HG03280 (cell line): Measurements from ENCODE around the gene DGCR8.
"Not testable (repeated sequence)": the region's sequence is repeated elsewhere in the genome, so short reads cannot be mapped to it uniquely, and the experiment has no call there.

Experiments
- ATAC-seq: cut with Tn5 transposase; IDR thresholded peaks from one replicate; pipeline ENCODE4 v1.9.1; 2021; ENCODE audit warnings: mild to moderate bottlenecking, moderate library complexity; ENCODE audit not compliant: unreplicated experiment

Gene DGCR8

DNA sequence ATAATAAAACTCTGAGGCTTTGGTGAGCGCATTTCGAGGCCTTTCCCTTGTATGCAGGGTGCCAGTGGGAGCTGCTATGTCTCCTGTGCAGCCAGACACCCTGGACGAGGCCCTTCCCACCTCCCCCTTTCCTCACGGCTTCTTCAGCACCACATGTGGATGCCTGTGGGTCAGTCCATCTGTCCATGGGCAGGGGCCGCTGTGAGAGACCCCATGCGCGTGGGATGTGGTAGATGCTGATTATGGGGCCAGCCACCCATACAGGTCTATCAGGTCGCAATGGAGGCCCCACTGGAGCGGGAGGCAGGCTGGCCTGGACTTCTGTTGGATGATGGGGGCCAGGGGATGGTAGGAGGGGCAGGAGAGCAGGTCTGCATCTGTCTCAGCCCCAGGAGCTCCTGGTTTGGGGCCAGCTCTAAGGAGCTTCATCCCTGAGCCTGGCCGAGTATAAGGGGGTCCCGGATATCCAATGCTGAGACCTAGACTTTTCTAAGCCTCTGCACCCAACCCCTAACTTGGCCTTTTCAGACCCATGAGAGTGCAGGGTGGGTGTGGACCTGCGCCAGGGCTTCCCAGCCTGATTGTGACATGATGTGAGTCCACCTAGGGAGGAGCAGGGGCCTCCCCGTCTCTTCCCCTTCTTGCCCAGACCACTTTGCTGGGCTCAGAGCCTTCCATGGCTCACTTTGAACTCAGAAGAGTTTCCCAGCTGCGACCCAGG, 14.0 kb upstream of the DGCR8 start:
- ATAC-seq = no peak

DNA sequence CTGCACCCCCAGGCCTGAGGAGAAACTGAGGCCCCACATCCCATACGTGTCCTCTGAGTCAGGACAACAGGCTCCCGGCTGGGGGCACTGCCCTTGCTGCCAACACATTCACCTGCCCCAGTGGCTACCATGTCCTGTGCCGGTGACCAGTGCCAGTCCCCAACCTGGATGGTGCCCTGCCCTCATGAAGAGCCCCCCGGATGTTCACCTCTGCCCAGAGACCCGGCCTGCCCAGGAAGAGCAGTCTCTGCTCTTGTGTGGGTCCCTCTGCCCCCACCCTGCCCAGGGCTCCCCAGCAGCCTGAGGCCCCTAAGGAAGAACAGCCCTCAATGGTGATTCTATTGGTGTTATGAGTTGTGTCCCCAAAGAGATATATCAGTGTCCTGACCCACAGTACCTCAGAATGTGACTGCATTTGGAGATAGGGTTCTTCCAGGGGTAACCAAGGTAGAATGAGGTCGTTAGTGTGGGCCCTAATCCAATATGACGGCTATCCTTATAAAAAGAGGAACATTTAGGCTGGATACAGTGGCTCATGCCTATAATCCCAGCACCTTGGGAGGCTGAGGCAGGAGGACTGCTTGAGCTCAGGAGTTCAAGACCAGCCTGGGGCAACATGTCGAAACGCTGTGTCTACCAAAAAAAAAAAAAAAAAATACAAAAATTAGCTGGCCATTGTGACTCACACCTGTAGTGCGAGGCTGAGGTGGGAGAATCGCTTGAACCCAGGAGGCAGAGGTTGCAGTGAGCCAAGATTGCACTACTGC, 13.2 kb upstream of the DGCR8 start:
- no peak for ATAC-seq

DNA sequence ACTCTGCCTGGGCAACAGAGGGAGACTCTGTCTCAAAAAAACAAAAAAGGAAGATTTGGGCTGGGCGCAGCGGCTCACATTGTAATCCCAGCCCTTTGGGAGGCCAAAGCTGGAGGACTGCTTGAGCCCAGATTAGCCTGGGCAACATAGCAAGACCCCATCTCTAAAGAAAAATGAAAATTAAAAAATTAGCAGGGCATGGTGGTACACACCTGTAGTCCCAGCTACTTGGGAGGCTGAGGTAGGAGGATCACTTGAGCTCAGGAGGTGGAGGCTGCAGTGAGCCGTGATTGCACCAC, 12.7 kb upstream of the DGCR8 start:
- ATAC-seq = not testable (repeated sequence)

DNA sequence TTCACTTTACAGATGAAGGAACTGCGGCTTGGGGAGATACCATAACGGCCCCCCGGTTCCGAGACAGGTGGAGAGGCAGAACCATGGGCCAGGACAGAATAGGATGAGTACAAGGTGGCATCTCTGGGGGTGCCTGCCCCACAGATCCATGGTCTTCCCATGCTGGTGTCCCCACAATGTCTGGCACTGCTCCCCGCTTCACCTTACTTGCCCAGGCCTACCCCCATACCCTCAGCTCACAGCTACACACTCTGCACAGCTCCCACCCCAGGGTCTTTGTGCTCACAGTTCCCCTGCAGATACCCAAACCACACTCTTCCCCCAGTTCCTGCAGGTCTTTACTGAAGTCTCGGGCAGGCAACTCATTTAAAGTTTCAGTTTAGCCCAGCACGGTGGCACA, 11.4 kb upstream of the DGCR8 start:
- ATAC-seq = no peak

DNA sequence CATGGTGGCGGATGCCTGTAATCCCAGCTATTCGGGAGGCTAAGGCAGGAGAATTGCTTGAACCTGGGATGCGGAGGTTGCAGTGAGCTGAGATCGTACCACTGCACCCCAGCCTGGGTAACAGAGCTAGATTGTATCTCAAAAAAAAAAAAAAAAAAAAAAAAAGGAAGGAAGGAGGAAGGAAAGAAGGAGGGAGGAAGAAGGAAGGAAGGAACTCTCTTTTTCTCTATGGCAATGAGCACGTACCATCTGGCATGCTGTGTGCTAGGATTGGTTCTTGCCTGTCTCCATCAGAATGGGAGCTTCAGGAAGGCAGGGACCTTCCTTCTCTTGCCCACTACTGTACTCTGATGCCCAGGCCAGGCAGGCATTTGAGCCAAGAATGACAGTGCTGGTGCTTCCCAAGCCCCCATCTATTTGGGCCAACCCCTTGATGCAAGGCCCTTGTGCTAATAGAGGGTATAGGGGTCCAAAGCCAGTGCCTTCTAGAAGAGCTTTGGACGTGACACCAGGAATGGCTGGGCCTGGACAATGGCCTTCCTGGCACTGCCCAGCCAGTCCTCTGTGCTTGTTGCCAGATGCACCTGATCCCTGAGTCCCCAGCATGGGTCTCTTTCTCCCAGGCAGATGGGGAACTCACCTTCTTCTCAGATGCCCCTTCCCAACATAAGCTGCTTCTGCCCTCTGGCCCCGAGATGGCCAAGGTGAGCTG, 10.6 kb upstream of the DGCR8 start:
- ATAC-seq = no peak

DNA sequence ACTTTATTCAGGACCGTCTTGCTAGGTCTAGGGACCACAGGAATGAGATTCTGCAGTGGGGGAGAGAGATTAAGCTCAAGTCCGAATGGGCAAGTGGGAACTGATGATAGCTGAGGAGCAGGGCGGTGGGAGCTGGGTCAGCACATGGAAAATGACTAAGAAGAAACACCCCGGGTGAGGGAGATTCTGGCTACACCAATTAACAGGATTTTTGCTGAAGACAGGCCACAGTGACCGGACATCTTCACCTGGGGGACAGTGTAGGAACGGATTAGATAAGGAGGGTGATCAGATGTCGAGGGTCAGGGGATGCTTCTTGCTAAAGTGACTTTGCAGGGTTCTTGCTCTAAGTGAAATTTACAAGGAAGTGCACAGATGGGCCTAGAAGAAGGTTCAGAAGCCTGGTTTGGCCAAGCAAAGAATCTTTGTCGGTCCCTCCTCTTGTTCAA, 8.5 kb upstream of the DGCR8 start:
- ATAC-seq = no peak

DNA sequence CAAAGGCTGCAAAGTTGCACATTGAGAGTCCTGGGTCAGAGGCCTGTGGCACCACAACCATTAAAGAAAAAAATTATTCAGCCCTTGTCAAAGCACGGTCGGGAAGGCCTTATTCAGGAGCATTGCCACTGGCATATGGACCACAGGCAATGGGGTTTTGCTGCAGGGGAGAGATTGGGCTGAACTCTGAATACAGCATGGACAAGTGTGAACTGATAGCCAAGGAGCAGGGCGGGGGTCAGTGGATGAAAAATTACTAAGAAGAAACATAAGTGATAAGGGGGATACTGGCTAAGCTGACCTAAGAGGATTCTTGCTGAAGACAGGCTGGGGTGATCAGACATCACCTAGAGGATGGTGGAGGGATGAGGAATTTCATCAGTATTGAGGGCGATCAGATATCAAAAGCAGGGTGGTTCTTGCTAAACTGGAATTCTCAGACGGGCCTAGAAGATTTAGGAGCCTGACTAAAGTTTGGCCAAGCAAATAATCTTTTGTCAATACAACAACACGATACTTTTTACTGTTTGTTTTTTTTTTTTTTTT, 3.3 kb upstream of the DGCR8 start:
- ATAC-seq = no peak

DNA sequence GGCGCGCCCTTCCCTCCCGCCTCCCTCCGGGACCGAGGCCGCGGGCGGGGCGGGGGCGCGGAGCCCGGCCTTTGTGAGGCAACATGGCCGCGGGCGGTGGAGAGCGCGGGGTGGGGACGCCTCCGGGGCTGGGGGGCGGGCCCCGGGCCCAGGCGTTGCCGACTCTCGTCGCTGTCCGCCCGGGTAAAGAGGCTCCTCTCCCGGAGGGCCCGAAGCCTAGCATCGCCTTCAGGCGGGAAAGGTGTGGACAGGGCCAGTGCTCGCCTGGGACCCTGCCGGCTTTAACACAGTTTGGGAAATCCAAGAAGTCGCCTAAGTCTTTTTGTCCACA, 369 bp downstream of the DGCR8 start:
- peak; percentile 64 for ATAC-seq

DNA sequence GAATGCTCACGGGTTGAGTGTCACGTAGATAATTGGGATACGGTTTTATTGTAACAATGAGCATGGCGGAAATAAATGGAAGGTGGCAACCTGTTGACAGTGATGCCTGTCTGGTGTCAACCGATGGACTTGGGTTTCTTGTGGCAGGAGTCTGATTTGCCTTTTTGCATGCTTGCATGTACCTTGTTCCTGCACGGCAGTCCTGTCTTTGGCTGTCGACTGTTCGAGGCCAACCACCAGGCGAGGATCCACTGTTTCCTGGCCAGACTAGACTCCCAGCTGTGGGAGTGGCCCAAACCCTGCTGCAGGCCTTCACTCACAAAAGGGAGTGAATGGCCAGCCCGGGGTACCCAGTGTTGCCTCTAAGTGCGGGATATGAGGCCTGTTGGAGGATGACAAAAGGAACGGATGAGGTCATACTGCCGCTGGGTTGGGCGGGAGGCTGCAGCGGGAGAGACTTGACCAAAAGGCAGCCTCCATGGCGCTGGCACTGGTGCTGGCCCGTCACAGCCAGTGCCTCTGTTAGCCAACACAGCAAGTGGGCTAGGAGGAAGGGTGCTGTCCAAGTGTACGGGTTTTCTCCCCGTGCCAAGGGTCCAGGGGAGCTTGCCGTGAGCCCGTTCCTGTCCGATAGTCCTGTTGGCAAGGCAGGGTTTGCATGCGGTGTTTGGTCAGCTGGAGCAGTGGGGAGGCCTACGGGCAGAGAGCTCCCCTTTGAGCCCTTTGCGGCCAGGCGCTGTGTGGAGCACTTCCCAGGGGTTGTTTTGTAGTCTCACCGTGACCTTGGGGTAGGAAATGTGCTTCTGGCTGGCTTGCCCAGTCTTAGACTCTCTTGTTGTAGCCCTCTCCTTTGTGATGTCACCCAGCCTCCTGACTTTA, 974 bp downstream of the DGCR8 start:
- no peak for ATAC-seq

DNA sequence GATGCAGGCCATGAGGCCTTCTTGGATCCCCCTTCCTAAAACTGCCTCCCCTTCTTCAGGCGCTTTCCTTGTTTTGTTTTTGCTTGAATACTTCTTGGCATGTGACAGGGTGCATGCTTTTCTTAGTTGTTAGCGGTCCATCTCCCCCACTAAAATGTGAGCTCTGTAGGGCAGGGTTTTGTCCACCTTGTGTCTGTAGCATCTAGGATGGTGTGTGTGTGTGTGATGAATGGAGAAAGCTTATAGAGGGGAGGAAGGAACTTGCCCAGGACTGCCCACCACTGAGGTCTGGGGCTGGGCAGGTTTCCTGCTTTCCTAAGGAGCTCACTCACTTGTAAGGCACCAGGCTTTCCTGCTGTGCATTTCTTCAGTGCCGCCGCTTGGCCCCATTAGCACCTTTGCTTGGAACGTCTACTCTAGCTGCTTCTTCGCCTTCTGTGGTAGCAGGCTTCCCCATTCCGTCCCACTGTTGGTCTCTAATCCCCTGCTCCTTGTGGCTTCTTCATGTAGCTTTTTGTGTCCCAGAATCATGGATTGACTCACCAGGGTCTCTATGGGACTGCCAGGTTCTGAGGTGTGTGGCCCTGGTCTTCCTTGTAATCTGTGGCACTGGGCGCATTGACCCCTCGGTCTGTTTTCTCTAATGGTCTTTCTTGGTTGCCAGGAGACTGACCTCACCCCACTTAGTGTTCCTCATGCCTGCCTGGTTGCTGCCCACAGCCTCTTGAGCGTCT, 3.3 kb downstream of the DGCR8 start:
- ATAC-seq = no peak

DNA sequence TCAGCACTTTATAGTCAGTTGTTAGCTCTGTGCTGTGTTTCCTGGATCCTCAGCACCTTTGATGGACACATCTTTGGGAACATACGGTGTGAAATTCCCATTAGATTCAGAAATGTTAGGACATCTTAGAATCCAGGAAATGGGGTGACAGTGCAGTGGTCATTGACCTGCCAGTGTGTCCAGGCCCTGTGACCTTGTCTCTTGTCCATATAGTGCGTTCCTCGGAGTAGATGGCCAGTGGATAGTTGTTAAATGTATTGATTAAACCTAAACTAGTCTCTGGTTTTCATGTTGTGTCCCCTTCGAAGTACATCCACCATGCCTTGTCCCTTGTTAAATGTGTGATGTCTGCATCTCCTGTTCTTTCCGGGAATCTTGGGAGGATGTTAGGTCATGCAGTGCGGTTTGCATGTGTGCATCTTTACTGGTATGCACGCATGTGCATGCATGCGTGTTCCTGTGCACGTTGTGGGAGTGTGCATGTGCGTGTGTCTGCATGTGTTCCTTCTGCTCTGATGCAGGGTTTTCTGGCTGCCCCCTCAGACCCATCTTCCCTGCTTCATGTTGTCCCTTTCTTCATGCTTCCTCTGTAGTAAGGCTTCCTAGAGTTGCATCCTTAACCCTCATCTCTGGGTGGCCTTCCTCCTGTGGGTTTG, 4.0 kb downstream of the DGCR8 start:
- ATAC-seq = no peak

DNA sequence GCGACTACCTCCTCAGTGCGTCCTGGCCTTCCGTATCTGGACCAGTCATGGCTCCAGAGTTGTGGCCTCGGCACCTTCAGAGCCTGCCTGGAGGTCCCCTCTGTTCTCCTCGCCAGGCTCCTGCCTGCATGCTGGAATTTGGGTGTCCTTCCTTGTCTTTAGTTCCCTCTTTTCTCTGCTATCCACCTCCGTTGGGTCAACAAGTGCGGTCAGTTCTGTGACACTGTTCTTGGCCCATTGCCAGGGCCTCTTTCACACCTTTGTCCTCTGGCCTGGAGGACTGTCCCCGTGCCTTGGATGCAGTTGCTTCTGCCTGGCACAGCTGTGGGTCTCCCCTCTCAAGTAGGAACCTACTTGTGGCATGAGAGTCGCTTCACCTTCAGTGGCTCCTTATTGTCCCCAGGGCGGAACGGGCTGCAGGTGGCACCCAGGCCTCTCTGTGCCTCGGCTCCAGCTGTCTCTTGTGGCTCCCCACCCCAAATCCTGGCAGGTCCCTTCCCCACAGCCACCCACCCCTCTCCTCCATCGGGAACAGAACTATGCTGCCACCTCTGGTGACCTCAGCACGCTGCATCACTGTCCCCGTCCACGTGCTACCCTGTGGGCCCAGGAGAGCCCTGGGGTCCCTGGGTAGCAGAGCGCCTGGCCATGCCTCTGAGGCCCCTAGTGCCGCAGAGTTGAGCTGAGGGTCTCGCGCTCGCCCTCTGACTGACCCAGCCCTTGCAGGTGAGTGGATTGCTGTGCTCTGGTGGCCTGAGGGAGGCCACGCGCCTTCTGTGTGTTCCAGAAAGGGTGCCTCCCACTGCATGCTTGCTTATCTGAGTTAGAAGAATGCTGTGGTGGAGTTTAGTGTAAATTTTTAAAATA, 4.7 kb downstream of the DGCR8 start:
- no peak for ATAC-seq

DNA sequence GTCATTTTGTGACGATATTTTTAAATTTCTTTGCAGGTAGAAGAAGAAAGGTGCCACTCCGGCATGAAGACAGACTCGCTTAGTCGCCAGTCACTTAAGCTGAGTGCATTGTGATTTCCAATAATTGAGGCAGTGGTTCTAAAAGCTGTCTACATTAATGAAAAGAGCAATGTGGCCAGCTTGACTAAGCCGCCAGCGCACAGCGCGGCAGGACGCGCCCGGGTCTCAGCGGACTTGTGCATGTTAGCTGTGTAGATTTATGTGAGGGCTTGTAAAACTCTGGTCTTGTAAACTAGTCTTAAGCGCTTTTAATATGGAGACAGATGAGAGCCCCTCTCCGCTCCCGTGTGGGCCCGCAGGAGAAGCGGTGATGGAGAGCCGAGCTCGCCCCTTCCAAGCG, 5.6 kb downstream of the DGCR8 start:
- no peak for ATAC-seq

DNA sequence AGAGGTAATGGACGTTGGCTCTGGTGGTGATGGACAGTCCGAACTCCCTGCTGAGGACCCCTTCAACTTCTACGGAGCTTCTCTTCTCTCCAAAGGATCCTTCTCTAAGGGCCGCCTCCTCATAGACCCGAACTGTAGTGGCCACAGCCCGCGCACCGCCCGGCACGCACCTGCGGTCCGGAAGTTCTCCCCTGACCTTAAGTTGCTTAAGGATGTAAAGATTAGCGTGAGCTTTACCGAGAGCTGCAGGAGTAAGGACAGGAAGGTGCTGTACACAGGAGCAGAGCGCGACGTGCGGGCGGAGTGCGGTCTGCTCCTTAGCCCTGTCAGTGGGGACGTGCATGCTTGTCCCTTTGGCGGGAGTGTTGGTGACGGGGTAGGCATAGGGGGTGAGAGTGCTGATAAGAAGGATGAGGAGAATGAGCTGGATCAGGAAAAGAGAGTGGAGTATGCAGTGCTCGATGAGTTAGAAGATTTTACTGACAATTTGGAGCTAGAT, 6.1 kb downstream of the DGCR8 start:
- no peak for ATAC-seq

DNA sequence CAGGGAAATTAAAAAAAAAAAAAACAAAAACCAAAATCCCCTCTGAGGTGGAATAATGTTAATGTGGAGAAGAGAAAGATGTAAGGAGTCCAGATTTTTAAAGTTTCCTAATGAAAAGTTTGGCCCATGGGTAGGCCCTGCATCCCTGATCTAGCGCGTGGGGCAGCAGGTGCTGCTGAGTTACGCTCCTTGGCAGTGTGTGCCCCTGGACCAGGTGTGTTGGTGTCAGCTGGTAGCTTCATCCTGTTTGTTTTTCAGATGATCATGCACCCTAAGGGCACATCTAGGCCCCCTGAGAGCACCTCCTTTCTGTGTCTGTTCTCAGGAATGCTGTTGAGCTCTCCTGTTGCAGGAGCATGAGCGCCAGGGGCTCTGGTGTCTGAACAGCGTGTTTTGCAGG, 6.7 kb downstream of the DGCR8 start:
- no peak for ATAC-seq

DNA sequence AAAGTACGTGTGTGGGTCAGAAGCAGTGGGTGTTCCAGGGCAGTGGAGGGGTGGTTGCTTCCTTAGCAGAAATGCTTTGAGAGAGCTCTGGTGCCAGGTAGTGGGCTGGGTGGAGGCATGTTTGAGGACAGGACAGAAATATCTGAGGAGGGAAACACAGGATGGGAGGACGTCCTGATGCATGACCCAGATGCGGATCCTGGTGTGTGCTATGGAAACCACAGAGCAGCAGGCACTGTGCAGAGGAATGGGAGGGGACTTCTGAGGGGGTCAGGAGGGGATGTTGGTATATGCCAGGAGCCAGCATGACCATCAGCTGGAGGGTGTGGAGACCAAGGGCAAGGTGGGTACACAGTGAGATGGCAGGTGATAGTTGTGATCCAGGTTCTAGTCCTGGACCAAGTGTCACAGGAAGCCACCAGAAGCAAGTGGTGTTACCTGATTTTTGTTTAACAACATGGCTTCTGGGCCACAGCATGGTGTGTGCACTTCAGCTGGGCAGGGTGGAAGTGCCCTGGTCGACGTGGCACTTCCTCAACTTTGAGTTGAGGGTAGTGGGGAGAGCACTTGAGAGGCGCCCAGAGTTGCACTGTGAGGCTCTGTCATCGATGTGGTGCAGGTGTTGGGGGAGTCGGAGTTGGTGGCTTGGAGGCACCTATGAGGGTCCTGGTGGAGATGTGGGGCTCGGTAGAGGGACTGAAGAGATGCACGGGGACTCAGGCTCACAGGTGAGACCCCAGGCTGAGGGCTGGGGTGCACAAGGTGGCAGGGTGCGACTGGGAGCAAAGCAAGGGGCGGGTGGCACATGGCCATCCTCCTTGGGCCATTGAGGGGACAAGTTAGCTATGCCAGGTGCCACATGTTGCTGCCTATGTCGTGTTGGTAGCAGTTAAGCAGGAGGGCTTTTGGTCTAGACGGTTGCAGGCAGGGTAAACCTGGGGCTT, 7.5 kb downstream of the DGCR8 start:
- no peak for ATAC-seq

DNA sequence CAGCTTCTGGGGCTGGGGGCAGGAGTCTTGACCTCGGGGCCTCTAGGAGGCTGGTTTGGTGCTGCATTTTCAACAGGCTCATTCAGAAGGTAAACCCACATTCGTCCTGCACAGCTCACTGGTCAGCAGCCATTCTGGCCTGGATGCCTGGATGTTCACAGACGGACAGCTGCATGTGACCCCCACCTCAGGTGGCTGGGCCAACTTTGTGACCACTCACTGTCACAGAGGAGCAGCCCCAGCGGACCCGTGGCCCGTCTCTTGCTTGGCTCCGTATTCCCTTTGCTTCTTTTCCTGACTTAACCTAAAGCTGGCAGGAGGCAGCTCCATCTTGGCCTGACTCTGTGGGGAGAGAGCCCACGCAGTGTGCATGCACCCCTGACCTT, 8.2 kb downstream of the DGCR8 start:
- no peak for ATAC-seq
